Epithelial cell of esophagus (primary cell): Measurements from ENCODE around the gene CREB1.

ENCODE experiments used
- DNase-seq: peaks from one replicate; pipeline ENCODE4 v3.0.0; 2010; ENCODE audit warnings: low read depth
- H3K4me3 ChIP-seq: 2 replicates; pipeline ENCODE4 v1.5.1; 2011; ENCODE audit warnings: mild to moderate bottlenecking, low read length, control low read depth
- CTCF ChIP-seq: IDR thresholded peaks from 2 replicates; pipeline ENCODE4 v1.5.1; 2011; ENCODE audit warnings: low read depth, mild to moderate bottlenecking, low read length, control low read depth, inconsistent platforms; ENCODE audit not compliant: insufficient read depth; ENCODE audit errors: missing control alignments

CREB1 gene

GRCh38 chr2:207539470-207539869, 9.7 kb downstream of the CREB1 start:
- no peak for DNase-seq
- H3K4me3 ChIP-seq = no peak overlapping the region
- TF ChIP-seq CTCF = no peak

- no peak for TF ChIP-seq CTCF
- H3K4me3 ChIP-seq = no peak overlapping the region
- DNase-seq = no peak
Measured at GRCh38 chr2:207540431-207540830, 10.7 kb downstream of the CREB1 start.

DNA sequence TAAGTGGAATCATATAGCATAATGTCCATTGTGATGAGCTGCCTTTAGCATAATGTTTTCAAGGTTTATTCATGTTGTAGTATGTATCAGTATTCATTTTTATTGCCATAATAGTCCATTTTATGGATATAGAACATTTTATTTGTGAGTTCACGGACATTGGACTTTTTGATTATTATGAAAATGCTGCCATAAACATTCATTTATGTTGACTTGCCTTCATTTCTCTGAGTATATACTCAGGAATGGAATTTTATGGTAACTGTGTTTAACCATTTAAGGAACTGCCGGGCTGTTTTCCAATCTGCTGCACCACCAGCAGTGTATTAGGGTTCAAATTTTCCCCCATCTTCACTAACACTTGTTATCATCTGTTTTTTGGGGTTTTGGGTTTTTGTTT, 12.2 kb downstream of the CREB1 start:
- DNase-seq = no peak
- no peak overlapping the region for H3K4me3 ChIP-seq
- TF ChIP-seq CTCF = no peak

DNA sequence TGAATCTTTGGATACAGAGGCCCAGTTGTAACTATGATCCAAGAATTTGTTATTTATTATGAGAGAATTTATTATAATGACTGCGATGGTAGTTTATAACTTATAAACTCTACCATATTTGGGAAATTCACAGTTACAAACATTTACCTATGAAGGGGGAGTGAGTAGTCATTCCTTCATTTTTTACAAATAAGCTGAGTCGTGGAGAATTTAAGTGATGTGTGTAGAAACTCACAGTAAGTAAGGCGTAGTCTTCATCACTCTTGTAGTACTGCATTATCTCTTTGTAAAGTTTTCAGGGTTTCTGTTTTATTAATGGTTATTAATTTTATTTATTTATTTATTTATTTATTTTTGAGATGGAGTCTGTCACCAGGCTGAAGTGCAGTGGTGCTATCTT, 13.5 kb downstream of the CREB1 start:
- DNase-seq = no peak
- H3K4me3 ChIP-seq = no peak overlapping the region
- no peak for TF ChIP-seq CTCF

GRCh38 chr2:207546822-207547221, 17.1 kb downstream of the CREB1 start:
- no peak for TF ChIP-seq CTCF
- H3K4me3 ChIP-seq = no peak overlapping the region
- DNase-seq = peak; percentile 24

DNA sequence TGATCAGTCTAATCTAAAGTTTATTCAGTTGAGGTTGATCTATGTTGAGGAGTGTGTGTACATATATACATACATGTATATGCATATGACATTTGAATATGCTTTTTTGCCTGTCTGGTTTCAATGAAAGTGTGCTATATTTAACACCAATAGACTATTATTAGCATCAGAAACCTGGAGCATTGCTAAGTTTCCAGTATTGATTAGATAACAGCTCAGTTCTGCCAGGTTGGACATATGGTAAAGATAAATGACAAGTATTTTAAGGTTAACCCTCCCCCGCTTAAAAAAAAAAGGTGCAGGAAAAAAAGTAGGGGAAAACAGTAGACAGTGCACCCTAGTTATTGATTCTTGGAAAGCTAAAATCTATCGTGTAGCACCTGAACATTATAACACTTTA, 19.4 kb downstream of the CREB1 start:
- H3K4me3 ChIP-seq = no peak overlapping the region
- no peak for TF ChIP-seq CTCF
- DNase-seq = no peak

DNA sequence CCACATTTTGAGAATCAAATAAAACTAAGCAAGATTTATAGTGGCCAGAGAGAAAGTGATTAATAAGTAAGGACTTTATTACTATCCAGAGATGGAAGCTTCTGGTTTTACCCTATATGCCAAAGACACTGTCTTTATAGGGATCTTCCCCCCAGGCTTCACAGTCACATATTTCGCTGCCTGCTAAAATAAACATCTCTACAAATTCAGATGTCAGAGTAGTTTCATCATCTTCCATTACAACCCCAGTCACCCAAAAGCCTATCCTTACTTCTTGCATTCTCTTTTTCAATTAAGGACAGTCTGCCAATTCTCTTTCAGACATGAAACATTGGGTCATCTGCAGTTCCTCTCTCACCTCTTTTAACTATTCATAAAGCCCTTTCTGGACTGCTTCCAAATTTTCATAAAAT, 28.3 kb downstream of the CREB1 start:
- no peak for DNase-seq
- H3K4me3 ChIP-seq = no peak overlapping the region
- TF ChIP-seq CTCF = no peak
